ENCODE data around the gene STK38. TPM values are rescaled to one million over a fixed set of nuclear protein-coding genes. Genes with fewer than 3 reads are reported as not detected.

The STK38 gene
- total RNA-seq, 4 donors from 2014 or later = 59.1 to 101 (median 86.4) TPM

DNA sequence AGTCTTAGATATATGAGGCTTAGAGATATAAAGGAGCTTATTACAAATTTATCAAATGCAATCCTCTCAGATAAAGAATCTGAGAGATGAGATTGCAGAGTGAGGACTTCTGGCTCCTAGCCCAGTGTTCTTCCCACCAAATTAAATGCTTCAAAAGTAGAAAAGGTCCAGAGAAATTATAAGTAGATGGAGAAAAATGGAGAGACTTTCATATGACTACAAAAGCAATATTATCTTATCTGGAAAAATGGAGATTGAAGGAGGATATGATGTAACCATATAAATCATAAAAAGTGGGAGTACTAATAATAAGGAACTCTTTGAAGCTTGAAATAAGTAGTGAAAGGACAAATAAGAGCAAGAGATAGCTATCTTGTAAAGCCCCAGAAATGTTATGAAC lies 101.7 kb downstream of the STK38 start:
- H3K4me1 ChIP-seq = peaks cover 21 to 40% (median 31%) of the 10 kb centered on the region in 4 donors
- no peak for DNase-seq
- in situ Hi-C loops (cut with MboI; ENCODE audit: low pct_ligation_motif_present in 1 of 4, low pct_unique_long_range_greater_than_20kb in 1 of 4, low sequenced_read_pairs in 3 of 4) = loop anchor here in 2 of 4 donors (10.0 to 25.0 kb wide), 2 partner anchors 142 to 149 kb away; partner anchors contain the start of gene SRSF3 (in 2 of the 2)

DNA sequence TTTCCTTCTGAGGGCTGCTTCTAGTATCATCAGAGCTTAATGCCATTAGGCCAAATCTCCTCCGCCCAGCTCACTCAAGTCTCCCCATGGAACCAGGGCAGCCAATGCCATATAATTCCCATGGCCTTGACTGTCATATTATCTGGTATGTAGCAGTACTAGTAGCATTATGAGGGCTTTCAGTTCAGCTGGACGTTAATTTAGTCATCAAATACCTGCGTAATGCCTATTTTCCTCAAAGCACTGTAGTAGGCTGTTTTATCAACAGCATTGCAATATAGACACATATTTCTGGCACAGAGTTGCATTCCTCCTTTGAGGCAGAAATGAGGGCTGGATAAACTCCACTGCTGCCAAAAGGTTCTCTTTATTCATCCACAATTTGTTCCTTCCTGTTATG lies 102.8 kb downstream of the STK38 start:
- Histone ChIP-seq H3K4me1 (peaks cover 21 to 40% (median 31%) of the 10 kb centered on the region in 4 donors), H3K4me3 (peak overlapping the region in 2 of 4 donors; percentile 63 to 89), H3K9me3 (no peaks in the 10 kb centered on the region), H3K27ac (peak overlapping the region; percentile 91 to 98 (median 96)), H3K27me3 (no peaks in the 10 kb centered on the region), H3K36me3 (peaks cover 0 to 6% (median 0%) of the 10 kb centered on the region in 4 donors)
- in situ Hi-C loops (cut with MboI; ENCODE audit: low pct_ligation_motif_present in 1 of 4, low pct_unique_long_range_greater_than_20kb in 1 of 4, low sequenced_read_pairs in 3 of 4) = loop anchor here in 2 of 4 donors (10.0 to 25.0 kb wide), 2 partner anchors 143 to 150 kb away; partner anchors contain the start of gene SRSF3 (in 2 of the 2)
- intact Hi-C loops (cut with DNase I; ENCODE audit: low total_unique reads) = loop anchor here (5.0 kb wide), 1 partner anchor 103 kb away; the partner anchor contains the start of gene STK38
- WGBS, 2 donors (ENCODE audit: low coverage in 1 of 2) = 54 to 59% methylated on average over 3 of the region's 3 CpGs
- DNase-seq = no peak
- TF ChIP-seq POLR2A (IDR thresholded peaks at IDR 0.05) (no peak), EP300 (IDR thresholded peaks at IDR 0.05; ENCODE audit: low read depth) (no peak), POLR2AphosphoS5 (IDR thresholded peaks at IDR 0.05) (no peak)
- TF ChIP-seq, protein P1, sequence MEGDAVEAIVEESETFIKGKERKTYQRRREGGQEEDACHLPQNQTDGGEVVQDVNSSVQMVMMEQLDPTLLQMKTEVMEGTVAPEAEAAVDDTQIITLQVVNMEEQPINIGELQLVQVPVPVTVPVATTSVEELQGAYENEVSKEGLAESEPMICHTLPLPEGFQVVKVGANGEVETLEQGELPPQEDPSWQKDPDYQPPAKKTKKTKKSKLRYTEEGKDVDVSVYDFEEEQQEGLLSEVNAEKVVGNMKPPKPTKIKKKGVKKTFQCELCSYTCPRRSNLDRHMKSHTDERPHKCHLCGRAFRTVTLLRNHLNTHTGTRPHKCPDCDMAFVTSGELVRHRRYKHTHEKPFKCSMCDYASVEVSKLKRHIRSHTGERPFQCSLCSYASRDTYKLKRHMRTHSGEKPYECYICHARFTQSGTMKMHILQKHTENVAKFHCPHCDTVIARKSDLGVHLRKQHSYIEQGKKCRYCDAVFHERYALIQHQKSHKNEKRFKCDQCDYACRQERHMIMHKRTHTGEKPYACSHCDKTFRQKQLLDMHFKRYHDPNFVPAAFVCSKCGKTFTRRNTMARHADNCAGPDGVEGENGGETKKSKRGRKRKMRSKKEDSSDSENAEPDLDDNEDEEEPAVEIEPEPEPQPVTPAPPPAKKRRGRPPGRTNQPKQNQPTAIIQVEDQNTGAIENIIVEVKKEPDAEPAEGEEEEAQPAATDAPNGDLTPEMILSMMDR (IDR thresholded peaks at IDR 0.05) = no peak

More for the DNA sequence above, 101.7 kb downstream of the STK38 start:
- TF ChIP-seq EP300 (IDR thresholded peaks at IDR 0.05; ENCODE audit: low read depth) (no peak), POLR2A (IDR thresholded peaks at IDR 0.05) (no peak), POLR2AphosphoS5 (IDR thresholded peaks at IDR 0.05) (no peak)
- TF ChIP-seq, protein P1 (IDR thresholded peaks at IDR 0.05) = no peak
- peaks cover 0 to 6% (median 0%) of the 10 kb centered on the region in 4 donors for H3K36me3 ChIP-seq
- no peaks in the 10 kb centered on the region for H3K27me3 ChIP-seq
- H3K27ac ChIP-seq = peak overlapping the region in 2 of 4 donors; percentile 94 to 97
- intact Hi-C loops (cut with DNase I; ENCODE audit: low total_unique reads) = no loop called here
- no peaks in the 10 kb centered on the region for H3K9me3 ChIP-seq
- H3K4me3 ChIP-seq = no peak overlapping the region

Small RNA genes lying within 50 kb of the gene (small RNA-seq; reads per million reads assigned to genes)
- 0 to 0.28 (median 0.09) reads per million in 4 donors for gene RN7SL502P

Other genes with a start within 250 kb of the STK38 start
- 10 to 100 TPM in 3 of 4 donors, 1 to 10 TPM in 1; 6.0 to 23.6 (median 14.1) TPM for gene BNIP5, start 210.6 kb downstream of the STK38 start, total RNA-seq
- gene ETV7, start 159.8 kb downstream of the STK38 start, total RNA-seq = 1 to 10 TPM; 1.3 to 4.2 (median 3.0) TPM
- under 1 TPM in 1 of 4 donors, not detected in 3; 0.14 TPM for gene PXT1, start 104.6 kb downstream of the STK38 start, total RNA-seq
- gene KCTD20, start 104.5 kb downstream of the STK38 start, total RNA-seq = 10 to 100 TPM; 23.2 to 61.9 (median 29.9) TPM
- 100 to 1,000 TPM; 110 to 177 (median 144) TPM for gene SRSF3, start 46.9 kb upstream of the STK38 start, total RNA-seq
- gene CDKN1A, start 131.2 kb upstream of the STK38 start, total RNA-seq = 100 to 1,000 TPM in 3 of 4 donors, 10 to 100 TPM in 1; 34.6 to 613 (median 264) TPM
- gene RAB44, start 150.3 kb upstream of the STK38 start, total RNA-seq = 1 to 10 TPM in 1 of 4 donors, under 1 TPM in 3; 0.14 to 1.1 (median 0.46) TPM